Measurements from ENCODE around the gene GSG1. TPM values are rescaled to one million over a fixed set of nuclear protein-coding genes. Genes with fewer than 3 reads are reported as not detected.

The GSG1 gene
- total RNA-seq, 2 donors from 2014 or later: 0.66 to 2.1 TPM

GRCh38 chr12:13104409-13104808, 942 bp upstream of the GSG1 start:
- no peak for ATAC-seq
- DNase-seq: no peak
- no peaks in the 10 kb centered on the region for H3K27me3 ChIP-seq
- no peaks in the 10 kb centered on the region for H3K36me3 ChIP-seq (replicated peaks in 1 of 2; ENCODE audit: insufficient read depth in 1 of 2, low read depth in 2 of 2)
- WGBS, 2 donors: 72 to 80% methylated on average over 3 of the region's 3 CpGs
- no peaks in the 10 kb centered on the region for H3K9me3 ChIP-seq
- H3K4me3 ChIP-seq: no peak overlapping the region
- TF ChIP-seq POLR2A (IDR thresholded peaks at IDR 0.05) (no peak), CTCF (IDR thresholded peaks at IDR 0.05) (no peak)
- intact Hi-C loops (cut with DNase I): no loop called here
- H3K27ac ChIP-seq: no peak overlapping the region
- peaks cover 15% of the 10 kb centered on the region for H3K4me1 ChIP-seq

- Histone ChIP-seq H3K27me3 (no peaks in the 10 kb centered on the region), H3K4me1 (peaks cover 22% of the 10 kb centered on the region), H3K9me3 (no peaks in the 10 kb centered on the region), H3K27ac (peak overlapping the region in 2 of 4 donors; percentile 86 to 92), H3K36me3 (replicated peaks in 1 of 2; ENCODE audit: insufficient read depth in 1 of 2, low read depth in 2 of 2) (no peaks in the 10 kb centered on the region), H3K4me3 (no peak overlapping the region)
- no peak for ATAC-seq
- TF ChIP-seq CTCF (IDR thresholded peaks at IDR 0.05) (no peak), POLR2A (IDR thresholded peaks at IDR 0.05) (no peak)
- 68 to 76% methylated on average over 7 of the region's 7 CpGs for WGBS, 2 donors
- no peak for DNase-seq
- intact Hi-C loops (cut with DNase I): no loop called here
Observed at GRCh38 chr12:13102461-13103195, 839 bp downstream of the GSG1 start.

- TF ChIP-seq POLR2A (IDR thresholded peaks at IDR 0.05) (no peak), CTCF (IDR thresholded peaks at IDR 0.05) (no peak)
- WGBS, 2 donors: 30 to 35% methylated on average over 10 of the region's 10 CpGs
- no peak overlapping the region for H3K4me3 ChIP-seq
- intact Hi-C loops (cut with DNase I): no loop called here
- H3K27me3 ChIP-seq: no peaks in the 10 kb centered on the region
- no peak for ATAC-seq
- peaks cover 25% of the 10 kb centered on the region for H3K4me1 ChIP-seq
- DNase-seq: peak in 2 of 4 donors; percentile 41 to 53
- H3K36me3 ChIP-seq (replicated peaks in 1 of 2; ENCODE audit: insufficient read depth in 1 of 2, low read depth in 2 of 2): no peaks in the 10 kb centered on the region
- peak overlapping the region; percentile 32 to 92 (median 75) for H3K27ac ChIP-seq
- no peaks in the 10 kb centered on the region for H3K9me3 ChIP-seq
Observed at GRCh38 chr12:13101821-13102375, 1.6 kb downstream of the GSG1 start.

GRCh38 chr12:13100882-13101769, 2.3 kb downstream of the GSG1 start:
- no peaks in the 10 kb centered on the region for H3K27me3 ChIP-seq
- WGBS, 2 donors: 4% methylated on average over 46 to 52 of the region's 79 CpGs
- intact Hi-C loops (cut with DNase I): no loop called here
- peak overlapping the region; percentile 24 to 48 for H3K4me3 ChIP-seq
- DNase-seq: peak; percentile 88 to 91 (median 89)
- H3K4me1 ChIP-seq: peaks cover 25% of the 10 kb centered on the region
- H3K9me3 ChIP-seq: no peaks in the 10 kb centered on the region
- no peaks in the 10 kb centered on the region for H3K36me3 ChIP-seq (replicated peaks in 1 of 2; ENCODE audit: insufficient read depth in 1 of 2, low read depth in 2 of 2)
- peak overlapping the region; percentile 32 to 92 (median 75) for H3K27ac ChIP-seq
- ATAC-seq: peak; percentile 89
- TF ChIP-seq CTCF (IDR thresholded peaks at IDR 0.05) (peak in 3 of 7 experiments; percentile 2 to 10 (median 7)), POLR2A (IDR thresholded peaks at IDR 0.05) (peak; percentile 47 to 72 (median 62))
